GM03348 (cell line): ENCODE data around the gene CCNJ.

Source experiments
- DNase-seq: peaks from one replicate; pipeline ENCODE4 v3.0.0; 2012; ENCODE audit warnings: low spot score

The CCNJ gene

GRCh38 chr10:96056787-96057186 lies 13.4 kb downstream of the CCNJ start:
- DNase-seq, result no peak

GRCh38 chr10:96061232-96061631 lies 17.8 kb downstream of the CCNJ start:
- DNase-seq, result no peak

- DNase-seq, result no peak
These were observed 29.3 kb downstream of the CCNJ start for GRCh38 chr10:96072674-96073073.

GRCh38 chr10:96073722-96074121 lies 30.3 kb downstream of the CCNJ start:
- DNase-seq, result peak; percentile 11

GRCh38 chr10:96074776-96075175 lies 31.4 kb downstream of the CCNJ start:
- DNase-seq, result no peak

GRCh38 chr10:96075977-96076376 lies 32.6 kb downstream of the CCNJ start:
- DNase-seq, result no peak

- no peak for DNase-seq
These were observed 33.8 kb downstream of the CCNJ start for GRCh38 chr10:96077156-96077555.

- DNase-seq, result no peak
These were observed 38.8 kb downstream of the CCNJ start for GRCh38 chr10:96082153-96082552.

GRCh38 chr10:96082748-96083147 lies 39.4 kb downstream of the CCNJ start:
- no peak for DNase-seq

GRCh38 chr10:96089116-96089515 lies 45.7 kb downstream of the CCNJ start:
- DNase-seq, result no peak

- peak; percentile 95 for DNase-seq
These were observed 46.5 kb downstream of the CCNJ start for GRCh38 chr10:96089670-96090462.

GRCh38 chr10:96090463-96090800 lies 47.0 kb downstream of the CCNJ start:
- DNase-seq, result no peak

GRCh38 chr10:96092999-96093767 lies 49.8 kb downstream of the CCNJ start:
- DNase-seq, result no peak

- no peak for DNase-seq
These were observed 50.6 kb downstream of the CCNJ start for GRCh38 chr10:96093948-96094347.

GRCh38 chr10:96096958-96097357 lies 53.6 kb downstream of the CCNJ start:
- DNase-seq, result no peak

GRCh38 chr10:96097865-96098264 lies 54.5 kb downstream of the CCNJ start:
- no peak for DNase-seq

GRCh38 chr10:96107623-96108038 lies 64.2 kb downstream of the CCNJ start:
- no peak for DNase-seq
